OCI-LY7 (cell line): ENCODE results near the gene OR52W1. TPM values are rescaled to one million over a fixed set of nuclear protein-coding genes. Genes with fewer than 3 reads are reported as not detected.

Experiments
- BruUV-seq: library from RNA; stranded (reverse); fragments of 400-500 nt; replicated peaks from 2 replicates; lab custom pipeline; 2021; lab: Mats Ljungman, UMichigan
- CTCF ChIA-PET: fragments of 300-600 bp; sonication (Branson Sonifier 250); formaldehyde crosslinking; loops from one replicate; lab custom pipeline; 2022; ENCODE audit warnings: antibody characterized with exemption; ENCODE audit not compliant: unreplicated experiment; lab: Charles Lee
- POLR2A ChIA-PET: fragments of 300-600 bp; sonication (Branson Sonifier 250); formaldehyde crosslinking; loops from one replicate; lab custom pipeline; 2022; ENCODE audit warnings: antibody characterized with exemption; lab: Charles Lee
- DNase-seq: peaks from one replicate; pipeline ENCODE4 v3.0.0-alpha.2; 2015; ENCODE audit warnings: low spot score
- H2AFZ ChIP-seq: fragments of 200-600 bp; sonication (generic), shearing (Covaris generic); 2 replicates; pipeline ENCODE4 v1.6.1; 2014; ENCODE audit warnings: mild to moderate bottlenecking, antibody characterized with exemption, low read length, moderate library complexity
- H3K27ac ChIP-seq: fragments of 200-600 bp; sonication (generic); 2 replicates; pipeline ENCODE4 v1.5.1; 2014; ENCODE audit warnings: mixed run types, low read depth, mild to moderate bottlenecking, moderate library complexity, low read length, inconsistent platforms; ENCODE audit not compliant: poor library complexity, severe bottlenecking
- H3K36me3 ChIP-seq: fragments of 200-600 bp; sonication (generic); 2 replicates; pipeline ENCODE4 v1.6.1; 2014; ENCODE audit warnings: mild to moderate bottlenecking, antibody characterized with exemption, low read length, moderate library complexity, mixed read lengths; ENCODE audit not compliant: insufficient read depth
- H3K4me1 ChIP-seq: fragments of 200-600 bp; sonication (generic); 2 replicates; pipeline ENCODE4 v1.5.1; 2014; ENCODE audit warnings: mild to moderate bottlenecking, low read length; ENCODE audit not compliant: insufficient read depth, poor library complexity, severe bottlenecking
- H3K4me2 ChIP-seq: fragments of 200-600 bp; sonication (generic); 2 replicates; pipeline ENCODE4 v1.6.1; 2014; ENCODE audit warnings: mild to moderate bottlenecking, low read length
- H3K4me3 ChIP-seq: fragments of 200-600 bp; sonication (generic); 2 replicates; pipeline ENCODE4 v1.5.1; 2014; ENCODE audit warnings: mild to moderate bottlenecking, low read depth, low read length; ENCODE audit not compliant: poor library complexity, severe bottlenecking
- H3K79me2 ChIP-seq: fragments of 200-600 bp; sonication (generic); 2 replicates; pipeline ENCODE4 v1.6.1; 2016; ENCODE audit warnings: low read depth, mild to moderate bottlenecking, low read length, moderate library complexity, mixed read lengths; ENCODE audit not compliant: insufficient read depth
- H3K9me2 ChIP-seq: fragments of 200-600 bp; sonication (generic); 2 replicates; pipeline ENCODE4 v1.6.1; 2016; ENCODE audit warnings: mild to moderate bottlenecking, low read length, mixed read lengths; ENCODE audit not compliant: insufficient read depth
- H3K9me3 ChIP-seq: fragments of 200-600 bp; sonication (generic); 2 replicates; pipeline ENCODE4 v1.6.1; 2014; ENCODE audit warnings: mild to moderate bottlenecking, mixed run types, low read length, mixed read lengths
- H4K20me1 ChIP-seq: fragments of 200-600 bp; sonication (generic); 2 replicates; pipeline ENCODE4 v1.6.1; 2014; ENCODE audit warnings: mild to moderate bottlenecking, antibody characterized with exemption, low read length, moderate library complexity, mixed read lengths; ENCODE audit not compliant: insufficient read depth
- CTCF ChIP-seq: fragments of 200-600 bp; sonication (generic); conservative IDR thresholded peaks from 2 replicates; pipeline ENCODE4 v1.5.1; 2014; ENCODE audit warnings: mild to moderate bottlenecking, antibody characterized with exemption, low read length, moderate library complexity, mixed read lengths
- EZH2phosphoT487 ChIP-seq: fragments of 200-600 bp; sonication (generic); IDR thresholded peaks from 2 replicates; pipeline ENCODE4 v1.6.1; 2018; ENCODE audit warnings: low read depth, borderline replicate concordance, mild to moderate bottlenecking, mixed run types, antibody characterized with exemption, low read length, moderate library complexity, mixed read lengths
- intact Hi-C: fragments of 100-400 bp; cut with micrococcal nuclease; formaldehyde crosslinking; loops from one replicate; pipeline ENCODE4 v1.10.0; 2022; ENCODE audit not compliant: unreplicated experiment
- total RNA-seq, 2 experiments: library from RNA; depleted of rRNA in 1 of 2; stranded (reverse); fragments of >200 nt in 1 of 2; shearing (Covaris generic) in 1 of 2; gene quantifications; 2 replicates each; pipeline ENCODE4 v1.2.3, GENCODE V29; 2014 to 2022

The OR52W1 gene
- total RNA-seq, 2 experiments from 2014 or later = not detected

GRCh38 chr11:6234387-6235107 is 35.5 kb downstream of the OR52W1 start, which contains the start of gene FHIP1B:
TSS of gene FHIP1B (minus strand) at chr11:6234636. CDS start at chr11:6224516, 10,120 bp downstream.
- no TSS peak for BruUV-seq
- POLR2A ChIA-PET = interaction anchor here (1.3 to 1.8 kb wide), 4 partner anchors 10 to 159 kb away, joined by 3 to 6 read pairs (median 4); no protein-coding TSS in a partner anchor
- intact Hi-C loops = loop anchor here (1.0 to 10.0 kb wide), 4 partner anchors 200 to 690 kb away; partner anchors contain the start of genes MRPL17, OR2D3, TRIM22 and TRIM5

GRCh38 chr11:6237266-6237665 is 38.2 kb downstream of the OR52W1 start:
- intact Hi-C loops = loop anchor here (10.0 kb wide), 3 partner anchors 448 to 688 kb away; partner anchors contain the start of genes MRPL17, OR2D3, TRIM22 and TRIM5
- CTCF ChIA-PET = no interaction called here
- Histone ChIP-seq H3K79me2 (peaks cover 16% of the 10 kb centered on the region; the same call in 1 of the 2 replicates), H3K9me3 (no peaks in the 10 kb centered on the region), H3K9me2 (no peaks in the 10 kb centered on the region), H3K4me3 (no peak overlapping the region), H3K27ac (no peak overlapping the region), H3K4me1 (peaks cover 30% of the 10 kb centered on the region), H4K20me1 (no peaks in the 10 kb centered on the region), H2AFZ (no peak overlapping the region), H3K36me3 (no peaks in the 10 kb centered on the region), H3K4me2 (no peak overlapping the region)
- BruUV-seq = no TSS peak
- POLR2A ChIA-PET = interaction anchor here (1.5 kb wide), 1 partner anchor 13 kb away, joined by 4 read pairs; no protein-coding TSS in a partner anchor
- TF ChIP-seq EZH2phosphoT487 = no peak
- no peak for TF ChIP-seq CTCF
- DNase-seq = no peak

More at GRCh38 chr11:6234387-6235107, 35.5 kb downstream of the OR52W1 start, which contains the start of gene FHIP1B:
- H3K9me3 ChIP-seq = no peaks in the 10 kb centered on the region
- DNase-seq = peak; percentile 100
- peaks cover 19% of the 10 kb centered on the region; the same call in 1 of the 2 replicates for H3K79me2 ChIP-seq
- peak within 1 kb of the TSS; percentile 95 for H2AFZ ChIP-seq
- peak within 1 kb of the TSS; percentile 88 for H3K4me2 ChIP-seq
- no peaks in the 10 kb centered on the region; the same call in 1 of the 2 replicates for H4K20me1 ChIP-seq
- H3K9me2 ChIP-seq = no peaks in the 10 kb centered on the region
- H3K4me3 ChIP-seq = peak within 1 kb of the TSS; percentile 86
- CTCF ChIA-PET = interaction anchor here (0.7 kb wide), 1 partner anchor 128 kb away, joined by 3 read pairs; no protein-coding TSS in a partner anchor
- no peaks in the 10 kb centered on the region for H3K36me3 ChIP-seq
- peak within 1 kb of the TSS; percentile 49 for H3K27ac ChIP-seq
- TF ChIP-seq CTCF (no peak), EZH2phosphoT487 (no peak)
- peaks cover 35% of the 10 kb centered on the region for H3K4me1 ChIP-seq
